SKM-1 treated with dmso at 0.1 percent for 144 hours (cell line): Measurements from ENCODE around the gene BSPRY.
"Not testable (repeated sequence)": the region's sequence is repeated elsewhere in the genome, so short reads cannot be mapped to it uniquely, and the experiment has no call there.

Experiments
- DNase-seq: peaks from one replicate; lab custom pipeline; 2025; ENCODE audit not compliant: unreplicated experiment; lab: John Stamatoyannopoulos, UW

Gene BSPRY

GRCh38 chr9:113368982-113369854 lies 19.9 kb downstream of the BSPRY start:
- no peak for DNase-seq

DNA sequence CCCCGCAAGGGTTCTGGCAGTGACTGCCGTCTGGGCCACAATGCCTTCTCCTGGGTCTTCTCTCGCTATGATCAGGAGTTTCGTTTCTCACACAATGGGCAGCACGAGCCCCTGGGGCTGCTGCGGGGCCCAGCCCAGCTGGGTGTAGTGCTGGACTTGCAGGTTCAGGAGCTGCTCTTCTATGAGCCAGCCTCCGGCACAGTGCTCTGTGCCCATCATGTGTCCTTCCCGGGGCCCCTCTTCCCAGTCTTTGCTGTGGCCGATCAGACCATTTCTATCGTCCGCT lies 20.5 kb downstream of the BSPRY start:
- DNase-seq = no peak

DNA sequence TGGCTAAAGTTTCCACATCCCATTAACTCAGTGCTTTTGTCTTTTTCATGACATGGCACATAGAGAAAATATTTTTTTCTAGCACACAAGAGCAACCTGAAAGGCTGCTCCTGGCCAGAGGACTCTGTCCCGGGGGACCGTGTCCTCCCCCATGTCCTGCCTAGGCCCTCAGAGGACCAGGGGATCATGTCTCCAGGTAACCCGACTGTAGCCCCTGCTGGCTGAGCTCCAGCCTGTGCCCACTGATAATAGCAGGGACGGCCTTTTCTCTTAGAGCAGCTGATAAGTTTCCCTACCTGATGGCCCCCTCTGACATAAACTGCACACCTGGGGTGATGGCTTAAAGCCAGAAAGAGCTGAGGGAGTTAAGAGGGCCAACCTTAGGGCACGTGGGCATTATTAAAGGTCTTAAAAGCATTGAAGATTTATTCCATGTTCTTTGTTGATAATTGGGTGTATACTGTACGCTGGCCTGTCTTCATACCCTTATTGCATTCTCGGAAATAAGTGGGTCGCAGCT lies 21.5 kb downstream of the BSPRY start:
- DNase-seq = no peak

DNA sequence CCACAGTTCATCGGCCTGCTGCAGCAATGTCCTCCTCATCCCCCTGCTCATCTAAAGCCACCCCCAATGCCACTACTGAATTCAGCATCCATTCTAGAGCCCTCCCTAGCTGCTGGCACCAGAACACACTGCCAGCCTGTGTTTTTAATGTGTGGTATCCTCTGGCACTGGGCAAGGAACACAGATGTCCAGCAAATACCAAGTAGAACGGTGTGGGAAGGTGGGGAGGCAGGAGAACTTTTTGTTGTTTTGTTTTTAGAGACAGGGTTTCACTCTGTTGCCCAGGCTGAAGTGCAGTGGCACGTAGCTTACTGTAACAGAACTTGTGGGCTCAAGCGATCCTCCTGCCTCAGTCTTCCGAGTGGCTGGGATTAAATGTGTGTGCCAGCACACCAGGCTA lies 22.7 kb downstream of the BSPRY start:
- no peak for DNase-seq

GRCh38 chr9:113373256-113373655 lies 23.9 kb downstream of the BSPRY start:
- DNase-seq = no peak

GRCh38 chr9:113373676-113374392 lies 24.5 kb downstream of the BSPRY start:
- DNase-seq = no peak

- no peak for DNase-seq
Measured at GRCh38 chr9:113375057-113376023, 26.0 kb downstream of the BSPRY start.

DNA sequence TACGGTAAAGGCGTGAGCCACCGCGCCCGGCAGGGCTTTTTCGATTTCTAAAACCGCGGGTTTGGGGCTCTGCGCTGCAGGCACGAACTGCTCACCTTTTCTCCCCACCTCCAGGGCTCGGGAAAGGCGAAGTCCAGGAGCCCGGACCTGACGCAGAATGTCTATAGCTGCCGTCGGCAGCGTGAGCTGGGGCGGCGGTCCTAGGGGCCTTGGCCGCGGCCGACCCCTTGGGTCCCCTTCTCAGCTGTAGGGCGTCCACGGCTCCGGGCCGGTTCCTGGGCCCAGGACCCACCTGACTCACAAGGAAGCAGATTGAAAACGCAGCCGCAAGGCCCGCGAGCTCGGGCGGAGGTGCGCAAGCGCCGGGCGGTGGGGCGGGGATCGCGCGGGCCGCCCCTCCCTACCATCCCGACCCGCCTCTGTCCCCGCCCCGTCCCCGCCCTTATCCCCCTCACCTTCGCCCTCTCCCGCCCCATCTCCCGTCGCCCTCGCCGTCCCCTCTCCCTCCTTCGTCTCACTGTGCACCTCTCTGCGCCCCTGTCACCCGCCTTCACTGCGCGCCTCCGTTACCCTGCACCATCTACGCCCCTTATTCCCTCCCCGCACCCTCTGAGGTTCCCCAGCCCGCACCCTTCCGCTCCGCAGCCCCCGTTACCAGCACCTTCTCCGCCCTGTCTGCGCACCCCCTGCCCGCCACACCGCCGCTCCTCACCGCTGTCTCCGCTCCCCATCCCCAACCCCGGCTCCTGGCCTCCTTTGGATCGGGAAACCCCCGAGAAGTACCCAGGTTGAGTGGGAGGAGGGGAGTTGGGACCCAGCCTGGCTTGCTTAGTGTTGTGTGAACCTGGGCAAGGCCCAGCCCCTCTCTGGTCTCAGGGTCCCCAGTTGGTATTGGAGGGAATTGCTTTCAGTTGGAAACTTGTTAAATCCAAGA lies 27.6 kb downstream of the BSPRY start, which contains the start of gene HDHD3:
Gene HDHD3, minus strand, starts transcription at position 353 of the 934 bp plus-strand sequence. CDS start 2,632 bp downstream, outside the sequence.
- peak; percentile 33 for DNase-seq

- not testable (repeated sequence) for DNase-seq
Measured at GRCh38 chr9:113379094-113379828, 29.9 kb downstream of the BSPRY start.

- not testable (repeated sequence) for DNase-seq
Measured at GRCh38 chr9:113379829-113380210, 30.5 kb downstream of the BSPRY start.

- no peak for DNase-seq
Measured at GRCh38 chr9:113380869-113381378, 31.6 kb downstream of the BSPRY start.

- not testable (repeated sequence) for DNase-seq
Measured at GRCh38 chr9:113381441-113381840, 32.1 kb downstream of the BSPRY start.

GRCh38 chr9:113381909-113382411 lies 32.6 kb downstream of the BSPRY start:
- DNase-seq = no peak

- DNase-seq = peak; percentile 23
Measured at GRCh38 chr9:113386571-113387393, 37.4 kb downstream of the BSPRY start.

GRCh38 chr9:113387560-113388230 lies 38.4 kb downstream of the BSPRY start:
- no peak for DNase-seq

DNA sequence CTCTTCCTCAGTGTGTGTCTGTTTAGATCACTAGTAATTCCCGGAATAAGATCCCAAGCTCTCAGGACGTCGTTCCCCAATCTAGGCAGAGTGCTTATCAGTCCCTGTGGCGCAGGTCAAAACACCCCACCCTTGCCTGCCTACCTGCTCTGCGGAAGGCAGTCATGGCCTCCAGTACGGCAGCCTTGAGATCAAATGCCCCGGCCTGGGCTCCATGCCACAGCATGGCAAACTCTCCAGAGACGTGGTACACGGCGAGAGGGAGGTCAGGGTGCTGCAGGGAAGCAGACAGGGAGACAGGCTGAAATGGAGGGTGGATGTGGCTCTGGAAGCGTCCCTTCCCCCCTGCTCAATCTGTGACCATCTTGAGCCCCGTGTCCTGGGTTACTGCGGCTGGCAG lies 39.5 kb downstream of the BSPRY start:
- DNase-seq = no peak

DNA sequence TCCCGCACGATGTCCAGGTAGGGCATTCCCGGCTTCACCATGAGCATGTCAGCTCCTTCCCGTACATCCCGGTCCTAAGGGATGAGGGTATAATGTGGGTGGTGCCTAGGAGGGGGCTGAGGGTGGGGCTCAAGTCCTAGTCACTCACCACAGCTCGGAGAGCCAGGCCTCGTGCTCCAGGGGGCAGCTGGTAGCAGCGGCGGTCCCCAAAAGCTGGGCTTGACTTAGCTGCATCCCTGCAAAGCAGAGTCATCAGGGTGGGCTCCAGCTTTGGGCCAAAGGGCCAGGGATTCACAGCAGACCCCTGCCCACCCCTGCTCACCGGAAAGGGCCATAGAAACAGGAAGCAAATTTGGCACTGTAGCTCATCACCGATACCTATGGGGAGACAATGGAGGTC lies 40.1 kb downstream of the BSPRY start:
- DNase-seq = no peak
